Stomach (tissue), 9 donors: ENCODE data around the gene RNASE11. TPM values are rescaled to one million over a fixed set of nuclear protein-coding genes. Genes with fewer than 3 reads are reported as not detected.
"Not testable (repeated sequence)": the region's sequence is repeated elsewhere in the genome, so short reads cannot be mapped to it uniquely, and the experiment has no call there.

Experiments
- DNase-seq, 2 donors: peaks; one replicate each; pipeline versions ENCODE4 v3.0.0 to v3.0.0-alpha.2; 2013 to 2019
- H3K27ac ChIP-seq, 5 donors: fragments of 200-600 bp in 4 of 5; sonication (generic) in 4 of 5; one replicate each; pipeline ENCODE4 v1.5.1; 2013 to 2019; ENCODE audit warnings: mild to moderate bottlenecking in 1 of 5, moderate library complexity in 1 of 5
- H3K27me3 ChIP-seq, 3 donors: fragments of 200-600 bp; sonication (generic); one replicate each; pipeline ENCODE4 v1.5.1; 2017 to 2019; ENCODE audit warnings: mixed run types in 1 of 3
- H3K36me3 ChIP-seq, 4 donors: fragments of 200-600 bp; sonication (generic); 1 replicate in 3 of 4; 2 replicates in 1 of 4; pipeline ENCODE4 v1.5.1; 2016 to 2019
- H3K4me1 ChIP-seq, 4 donors: fragments of 200-600 bp; sonication (generic); one replicate each; pipeline ENCODE4 v1.5.1; 2016 to 2019
- H3K4me3 ChIP-seq, 4 donors: fragments of 200-600 bp; sonication (generic) in 3 of 4; one replicate each; pipeline ENCODE4 v1.5.1; 2016 to 2019; ENCODE audit warnings: mild to moderate bottlenecking in 1 of 4
- H3K9me3 ChIP-seq, 4 donors: fragments of 200-600 bp; sonication (generic); one replicate each; pipeline ENCODE4 v1.5.1; 2016 to 2019
- CTCF ChIP-seq, 7 experiments: fragments of 450-650 bp in 4 of 7; fragments of 200-600 bp in 3 of 7; sonication (generic) in 3 of 7; IDR thresholded peaks; one replicate each; pipeline ENCODE4 v1.5.1; 2016 to 2019; ENCODE audit warnings: antibody characterized with exemption in 7 of 7, control low read depth in 2 of 7, mild to moderate bottlenecking in 1 of 7
- EP300 ChIP-seq: sonication (generic); formaldehyde crosslinking; IDR thresholded peaks from one replicate; pipeline ENCODE4 v1.6.1; 2017; ENCODE audit warnings: antibody characterized with exemption
- POLR2A ChIP-seq, 4 donors: fragments of 450-650 bp; IDR thresholded peaks; one replicate each; pipeline ENCODE4 v1.6.1; 2016; ENCODE audit warnings: antibody characterized with exemption in 4 of 4, control low read depth in 2 of 4, mild to moderate bottlenecking in 1 of 4, moderate library complexity in 1 of 4
- POLR2AphosphoS5 ChIP-seq, 3 donors: sonication (generic); formaldehyde crosslinking; IDR thresholded peaks; one replicate each; pipeline ENCODE4 v1.6.1; 2016; ENCODE audit warnings: antibody characterized with exemption in 3 of 3
- WGBS, 5 donors: extraction: QIAGEN DNeasy Blood & Tissue Kit in 3 of 5; methylation state at CpG; one replicate each; pipeline versions ENCODE4 v1.1.5 to v1.1.7; 2013 to 2018; 5-methylcytosine and 5-hydroxymethylcytosine counted together
- intact Hi-C: fragments of 100-400 bp; cut with DNase I; formaldehyde crosslinking; loops from one replicate; pipeline ENCODE4 v1.15.1; 2023; ENCODE audit warnings: low total_unique reads
- polyA plus RNA-seq, 3 donors: library from polyadenylated mRNA; stranded (reverse); fragments of 200-250 nt; gene quantifications; one replicate each; pipeline ENCODE4 v1.2.3, GENCODE V29; 2013
- total RNA-seq, 5 donors: library from RNA; depleted of rRNA; stranded (reverse); fragments of >200 nt; gene quantifications; one replicate each; pipeline versions ENCODE4 v1.1.0 to v1.2.3, GENCODE V29; 2014 to 2016
- donor health status: healthy with polysubstance abuse.
- donor health status: Bipolar disorder and iron deficiency.
- donor health status: healthy.

The RNASE11 gene
- total and polyA plus RNA-seq, 8 donors, result not detected

DNA sequence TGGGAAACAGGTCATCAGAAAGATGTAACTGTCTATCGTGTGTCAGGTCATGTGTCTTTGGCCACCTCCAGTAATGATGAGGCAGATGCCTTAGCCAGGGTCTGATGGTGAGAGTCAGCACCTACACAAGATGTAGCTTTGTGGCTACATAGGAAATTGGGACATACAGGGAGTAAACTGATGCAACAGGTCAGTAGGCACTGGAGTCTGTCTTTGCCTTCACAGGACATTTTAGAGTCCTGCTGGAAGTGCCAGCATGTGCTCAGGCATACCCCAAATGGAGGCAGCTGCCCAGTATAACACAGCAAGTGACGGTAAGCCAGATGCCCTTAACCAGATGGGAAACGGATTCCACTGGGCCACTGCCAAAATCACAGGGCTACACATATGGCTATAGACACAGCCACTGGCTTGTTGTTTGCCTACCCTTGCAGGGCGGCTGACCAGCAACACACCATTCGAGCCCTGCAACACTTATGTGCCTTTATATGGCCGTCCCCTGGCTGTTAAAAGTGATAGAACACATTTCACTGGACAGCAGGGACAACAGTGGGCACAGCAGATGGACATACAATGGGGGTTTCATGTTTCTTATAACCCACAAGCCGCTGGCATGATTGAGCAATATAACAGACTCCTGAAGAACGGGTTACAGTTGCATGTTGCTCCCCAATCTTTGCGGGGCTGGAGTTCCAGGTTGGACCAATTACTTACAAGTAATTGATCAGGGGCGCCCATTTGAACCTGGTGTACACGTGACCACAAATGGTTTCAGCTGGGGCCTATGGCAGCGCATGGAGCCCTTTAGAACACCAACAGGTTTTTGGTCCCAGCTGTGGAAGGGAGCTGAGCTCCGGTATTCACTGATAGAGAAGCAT lies 16.3 kb upstream of the RNASE11 start:
- TF ChIP-seq POLR2AphosphoS5 (IDR thresholded peaks at IDR 0.05) (no peak), CTCF (IDR thresholded peaks at IDR 0.05) (no peak), POLR2A (IDR thresholded peaks at IDR 0.05) (no peak), EP300 (no peak)
- no peak for DNase-seq
- H3K4me3 ChIP-seq, result no peak overlapping the region
- H3K36me3 ChIP-seq, result no peaks in the 10 kb centered on the region
- intact Hi-C loops, result loop anchor here (10.0 kb wide), 1 partner anchor 69 kb away; no protein-coding TSS in a partner anchor
- no peaks in the 10 kb centered on the region for H3K27me3 ChIP-seq
- H3K9me3 ChIP-seq, result no peaks in the 10 kb centered on the region
- WGBS, 5 donors, result 74 to 84% (median 83%) methylated on average over 11 to 13 of the region's 13 CpGs
- peaks cover 0 to 7% (median 4%) of the 10 kb centered on the region in 4 donors for H3K4me1 ChIP-seq
- no peak overlapping the region for H3K27ac ChIP-seq

GRCh38 chr14:20602583-20602982 lies 14.8 kb upstream of the RNASE11 start:
- Histone ChIP-seq H3K9me3 (no peaks in the 10 kb centered on the region), H3K4me1 (peaks cover 0 to 5% (median 2%) of the 10 kb centered on the region in 4 donors), H3K4me3 (no peak overlapping the region), H3K27ac (no peak overlapping the region), H3K36me3 (no peaks in the 10 kb centered on the region), H3K27me3 (no peaks in the 10 kb centered on the region)
- 82 to 91% (median 85%) methylated on average over 9 of the region's 9 CpGs for WGBS, 5 donors
- intact Hi-C loops, result loop anchor here (10.0 kb wide), 1 partner anchor 68 kb away; no protein-coding TSS in a partner anchor
- no peak for TF ChIP-seq EP300
- no peak for TF ChIP-seq CTCF (IDR thresholded peaks at IDR 0.05)
- TF ChIP-seq POLR2AphosphoS5 (IDR thresholded peaks at IDR 0.05), result no peak
- no peak for TF ChIP-seq POLR2A (IDR thresholded peaks at IDR 0.05)
- DNase-seq, result no peak

DNA sequence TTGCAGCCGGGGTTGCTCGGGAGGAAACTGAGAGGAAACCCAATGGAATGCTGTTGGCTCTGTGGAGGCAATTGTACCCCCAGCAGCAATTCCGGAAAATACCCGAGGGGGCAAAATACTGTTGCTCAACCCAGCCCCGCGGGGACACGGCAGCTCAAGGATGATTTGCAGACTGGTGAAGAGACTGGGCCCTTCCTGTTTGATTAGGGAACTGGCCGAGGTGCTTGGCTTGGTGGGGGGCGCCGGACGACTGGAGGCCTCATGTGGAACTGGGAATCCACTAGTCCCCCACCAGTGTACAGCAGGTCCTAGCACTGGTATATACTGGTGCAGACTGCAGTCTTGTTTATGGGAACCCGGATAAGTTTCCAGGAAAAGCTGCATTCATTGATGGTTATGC lies 13.7 kb upstream of the RNASE11 start:
- no peaks in the 10 kb centered on the region for H3K36me3 ChIP-seq
- TF ChIP-seq EP300, result no peak
- no peak for TF ChIP-seq POLR2A (IDR thresholded peaks at IDR 0.05)
- no peak for TF ChIP-seq CTCF (IDR thresholded peaks at IDR 0.05)
- no peak for TF ChIP-seq POLR2AphosphoS5 (IDR thresholded peaks at IDR 0.05)
- no peak overlapping the region for H3K4me3 ChIP-seq
- DNase-seq, result no peak
- H3K27me3 ChIP-seq, result no peaks in the 10 kb centered on the region
- no peak overlapping the region for H3K27ac ChIP-seq
- peaks cover 0 to 4% (median 0%) of the 10 kb centered on the region in 4 donors for H3K4me1 ChIP-seq
- WGBS, 5 donors, result 70 to 86% (median 79%) methylated on average over 8 to 12 of the region's 12 CpGs
- intact Hi-C loops, result loop anchor here (10.0 kb wide), 1 partner anchor 67 kb away; no protein-coding TSS in a partner anchor
- H3K9me3 ChIP-seq, result no peaks in the 10 kb centered on the region

- Histone ChIP-seq H3K27ac (no peak overlapping the region), H3K27me3 (no peaks in the 10 kb centered on the region), H3K4me3 (no peak overlapping the region), H3K9me3 (no peaks in the 10 kb centered on the region), H3K36me3 (no peaks in the 10 kb centered on the region), H3K4me1 (no peaks in the 10 kb centered on the region)
- no peak for DNase-seq
- 73 to 96% (median 89%) methylated on average over 1 of the region's 1 CpG for WGBS, 5 donors
- TF ChIP-seq EP300 (no peak), POLR2AphosphoS5 (IDR thresholded peaks at IDR 0.05) (no peak), POLR2A (IDR thresholded peaks at IDR 0.05) (no peak), CTCF (IDR thresholded peaks at IDR 0.05) (no peak)
- intact Hi-C loops, result no loop called here
Measured at GRCh38 chr14:20597108-20597507, 9.3 kb upstream of the RNASE11 start.

GRCh38 chr14:20595726-20596125 lies 7.9 kb upstream of the RNASE11 start:
- H3K36me3 ChIP-seq, H3K9me3 ChIP-seq, H3K27ac ChIP-seq, DNase-seq, H3K27me3 ChIP-seq, H3K4me1 ChIP-seq, H3K4me3 ChIP-seq, intact Hi-C loops: not testable (repeated sequence)
- WGBS, 5 donors, result 94 to 100% (median 98%) methylated on average over 3 of the region's 3 CpGs
